ENCODE measurements around the gene TTC39C.
A peak's percentile ranks its signal among the peaks of the same experiment; 100 is the strongest.

The TTC39C gene

DNA sequence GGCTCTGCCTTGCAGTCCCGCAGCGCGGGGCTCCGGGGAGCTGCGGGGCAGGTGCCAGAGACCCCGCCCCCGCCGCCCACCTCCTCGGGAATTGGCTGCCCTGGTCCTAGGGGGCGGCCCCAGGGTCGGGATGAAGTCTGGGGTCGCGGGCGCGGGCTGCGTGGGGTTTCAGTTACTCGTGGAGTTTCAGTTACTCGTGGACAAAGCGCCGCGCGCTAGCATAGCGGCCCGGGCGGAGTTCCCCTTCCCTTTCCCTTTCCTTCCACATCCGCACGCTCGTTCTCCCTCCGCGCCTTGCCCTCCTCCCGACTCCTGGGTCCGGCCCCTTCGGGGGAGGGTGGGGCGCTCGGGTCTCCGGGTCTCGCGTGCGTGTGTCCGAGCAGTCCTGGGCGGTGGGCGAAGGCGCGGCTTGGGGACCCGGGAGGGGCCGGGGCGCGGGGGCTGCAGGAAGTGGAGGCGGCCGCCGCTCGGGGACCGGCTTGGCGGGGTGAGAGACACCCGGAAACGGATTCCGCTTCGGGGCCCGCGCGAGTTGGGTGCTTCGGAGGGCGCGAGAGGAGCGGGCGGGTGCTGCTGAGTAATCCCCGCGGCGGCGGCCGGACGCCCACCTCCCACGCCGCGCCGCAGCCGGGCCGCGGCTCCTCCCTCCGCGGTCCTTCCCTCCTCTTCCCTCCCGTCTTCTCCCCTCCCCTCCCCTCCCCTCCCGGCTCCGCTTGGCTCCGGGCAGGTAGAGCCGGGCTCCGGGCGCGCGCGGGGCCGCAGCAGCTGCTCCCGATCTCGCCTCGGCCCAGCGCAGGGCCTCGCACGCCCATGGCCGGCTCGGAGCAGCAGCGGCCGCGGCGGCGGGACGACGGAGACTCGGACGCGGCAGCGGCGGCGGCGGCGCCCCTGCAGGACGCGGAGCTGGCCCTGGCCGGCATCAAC, at the start of gene TTC39C:
TTC39C (plus strand) TSS at position 693 of the 924 bp plus-strand sequence; CDS start at position 811, 118 bp downstream.
- H3K9ac ChIP-seq (ENCODE audit: low read depth in 1 of 2, low read length in 2 of 2): peak within 1 kb of the TSS; percentile 43 to 69
- H3K9me3 ChIP-seq (ENCODE audit: control insufficient read depth in 2 of 2, low read length in 2 of 2): no peaks in the 10 kb centered on the region
- H3K36me3 ChIP-seq (ENCODE audit: control insufficient read depth in 2 of 2, insufficient read depth in 2 of 2, low read length in 2 of 2): no peaks in the 10 kb centered on the region
- H3K27ac ChIP-seq (ENCODE audit: low read depth in 2 of 2, low read length in 2 of 2): peak within 1 kb of the TSS; percentile 61 to 69
- no peaks in the 10 kb centered on the region for H3K4me1 ChIP-seq (ENCODE audit: control insufficient read depth in 2 of 2, insufficient read depth in 2 of 2, low read length in 2 of 2)
- peak within 1 kb of the TSS; percentile 73 to 76 for H3K4me3 ChIP-seq (ENCODE audit: low read length in 2 of 2)
- no peaks in the 10 kb centered on the region for H3K27me3 ChIP-seq (ENCODE audit: control insufficient read depth in 2 of 2, insufficient read depth in 2 of 2, low read length in 2 of 2)

- no peaks in the 10 kb centered on the region for H3K9me3 ChIP-seq (ENCODE audit: control insufficient read depth in 2 of 2, low read length in 2 of 2)
- H3K9ac ChIP-seq (ENCODE audit: low read depth in 1 of 2, low read length in 2 of 2): no peak overlapping the region
- peaks cover 10 to 15% of the 10 kb centered on the region in 2 donors for H3K4me1 ChIP-seq (ENCODE audit: control insufficient read depth in 2 of 2, insufficient read depth in 2 of 2, low read length in 2 of 2)
- H3K4me3 ChIP-seq (ENCODE audit: low read length in 2 of 2): no peak overlapping the region
- no peaks in the 10 kb centered on the region for H3K27me3 ChIP-seq (ENCODE audit: control insufficient read depth in 2 of 2, insufficient read depth in 2 of 2, low read length in 2 of 2)
- H3K36me3 ChIP-seq (ENCODE audit: control insufficient read depth in 2 of 2, insufficient read depth in 2 of 2, low read length in 2 of 2): no peaks in the 10 kb centered on the region
- no peak overlapping the region for H3K27ac ChIP-seq (ENCODE audit: low read depth in 2 of 2, low read length in 2 of 2)
These were observed 47.6 kb upstream of the TTC39C start for GRCh38 chr18:23966909-23967308.

DNA sequence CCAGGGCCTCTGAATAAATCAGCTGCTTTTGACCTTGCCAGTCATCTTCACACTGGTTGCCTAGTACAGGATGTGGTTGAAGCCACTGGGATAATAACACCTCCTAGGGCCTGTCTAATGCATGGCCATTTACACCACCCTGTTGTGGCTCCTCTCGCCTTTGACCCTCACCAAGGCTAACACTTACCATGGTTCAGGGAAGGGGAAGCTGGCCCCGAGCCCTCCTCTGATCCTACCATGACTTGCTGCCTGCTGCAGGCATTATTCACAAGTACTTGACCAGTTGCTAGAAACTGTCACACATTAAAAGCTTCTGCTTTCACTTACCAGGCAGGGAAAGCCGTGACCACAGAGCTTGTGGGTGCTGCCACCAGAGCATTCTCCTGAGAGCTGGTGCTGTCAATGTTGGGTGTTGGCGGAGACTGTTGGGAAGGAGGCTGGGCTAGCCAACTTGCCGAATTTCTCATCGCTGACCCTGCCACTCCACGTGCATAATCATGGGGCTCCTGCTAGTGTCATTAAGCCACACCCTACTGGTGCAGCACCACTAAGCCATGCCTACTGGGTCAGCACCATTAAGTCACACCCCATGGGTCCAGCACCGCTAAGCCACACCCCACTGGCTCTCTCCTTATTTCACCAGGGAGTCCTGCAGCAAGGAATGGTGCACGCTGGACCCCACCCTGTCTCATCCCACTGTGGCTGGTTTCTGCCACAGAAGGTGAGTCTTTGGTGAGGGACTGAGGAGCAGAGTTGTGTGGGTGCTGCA, 47.0 kb upstream of the TTC39C start:
- no peaks in the 10 kb centered on the region for H3K9me3 ChIP-seq (ENCODE audit: control insufficient read depth in 2 of 2, low read length in 2 of 2)
- no peak overlapping the region for H3K27ac ChIP-seq (ENCODE audit: low read depth in 2 of 2, low read length in 2 of 2)
- H3K9ac ChIP-seq (ENCODE audit: low read depth in 1 of 2, low read length in 2 of 2): no peak overlapping the region
- no peaks in the 10 kb centered on the region for H3K27me3 ChIP-seq (ENCODE audit: control insufficient read depth in 2 of 2, insufficient read depth in 2 of 2, low read length in 2 of 2)
- no peaks in the 10 kb centered on the region for H3K36me3 ChIP-seq (ENCODE audit: control insufficient read depth in 2 of 2, insufficient read depth in 2 of 2, low read length in 2 of 2)
- H3K4me1 ChIP-seq (ENCODE audit: control insufficient read depth in 2 of 2, insufficient read depth in 2 of 2, low read length in 2 of 2): peaks cover 10 to 15% of the 10 kb centered on the region in 2 donors
- no peak overlapping the region for H3K4me3 ChIP-seq (ENCODE audit: low read length in 2 of 2)

DNA sequence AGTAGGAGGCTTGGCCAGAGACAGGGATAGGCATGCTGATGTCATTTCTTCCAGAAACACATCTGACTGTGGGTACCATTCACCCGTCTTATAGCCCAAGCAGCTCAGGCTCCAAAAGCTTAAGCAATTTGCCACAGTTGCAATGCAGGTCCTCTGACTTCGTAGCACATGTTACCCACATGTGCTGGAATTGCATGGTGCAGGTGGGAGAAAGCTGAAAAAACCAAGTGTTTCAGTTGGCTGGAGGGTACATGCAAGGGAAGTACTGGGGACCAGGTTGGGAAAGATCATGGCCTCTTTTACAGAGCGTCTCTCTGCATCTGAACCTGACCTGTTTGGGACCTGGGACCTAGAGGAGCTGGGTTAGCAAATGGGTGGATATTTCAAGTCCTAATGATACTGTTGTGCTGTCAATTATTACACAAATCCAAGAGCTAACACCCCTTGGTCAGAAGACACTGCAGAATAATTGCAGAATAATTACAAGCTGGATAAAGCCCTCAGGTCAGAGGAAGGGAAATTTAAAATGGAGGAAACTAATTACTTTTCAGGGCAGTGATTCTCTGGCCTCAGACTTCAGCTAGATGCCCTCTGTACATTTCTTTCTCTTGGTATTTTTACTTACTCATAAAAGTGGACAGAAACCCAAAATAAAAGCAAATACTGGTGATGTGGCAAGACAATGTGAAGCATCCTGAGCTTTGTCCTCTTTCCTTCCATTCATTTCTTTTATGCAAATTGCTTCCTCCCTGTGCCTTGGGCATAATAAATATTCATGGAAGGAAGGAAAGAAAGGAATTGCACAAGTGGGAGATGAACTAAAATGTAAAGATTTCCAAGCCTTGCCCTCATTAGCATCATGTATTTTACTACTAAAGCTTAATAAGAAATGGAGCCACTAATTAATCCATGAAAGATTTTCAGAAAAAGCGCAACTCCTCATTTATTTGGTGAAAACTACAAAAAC, 45.6 kb upstream of the TTC39C start:
- Histone ChIP-seq H3K4me3 (ENCODE audit: low read length in 2 of 2) (no peak overlapping the region), H3K4me1 (ENCODE audit: control insufficient read depth in 2 of 2, insufficient read depth in 2 of 2, low read length in 2 of 2) (peaks cover 10 to 15% of the 10 kb centered on the region in 2 donors), H3K9me3 (ENCODE audit: control insufficient read depth in 2 of 2, low read length in 2 of 2) (no peaks in the 10 kb centered on the region), H3K27me3 (ENCODE audit: control insufficient read depth in 2 of 2, insufficient read depth in 2 of 2, low read length in 2 of 2) (no peaks in the 10 kb centered on the region), H3K36me3 (ENCODE audit: control insufficient read depth in 2 of 2, insufficient read depth in 2 of 2, low read length in 2 of 2) (no peaks in the 10 kb centered on the region), H3K9ac (ENCODE audit: low read depth in 1 of 2, low read length in 2 of 2) (no peak overlapping the region), H3K27ac (ENCODE audit: low read depth in 2 of 2, low read length in 2 of 2) (no peak overlapping the region)

DNA sequence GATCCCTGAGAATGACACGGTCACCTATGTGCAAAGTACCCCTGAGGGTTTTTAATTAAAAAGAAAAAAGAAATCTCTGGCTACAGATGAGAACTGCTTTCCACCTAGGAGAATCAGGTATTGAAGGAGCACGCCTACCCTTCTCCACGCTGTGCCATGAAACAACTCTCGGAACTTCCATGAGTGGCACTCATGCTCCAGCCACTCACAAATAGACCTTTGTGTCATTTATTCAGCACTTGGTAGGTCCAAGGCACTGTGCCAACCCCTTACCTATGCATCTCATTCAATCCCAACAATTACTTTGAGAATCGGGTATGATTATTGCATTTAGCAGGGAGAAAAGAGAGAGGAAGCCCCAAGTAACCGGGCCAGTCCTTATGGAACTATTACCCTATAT, 44.9 kb upstream of the TTC39C start:
- Histone ChIP-seq H3K36me3 (ENCODE audit: control insufficient read depth in 2 of 2, insufficient read depth in 2 of 2, low read length in 2 of 2) (no peaks in the 10 kb centered on the region), H3K4me1 (ENCODE audit: control insufficient read depth in 2 of 2, insufficient read depth in 2 of 2, low read length in 2 of 2) (peaks cover 6 to 15% of the 10 kb centered on the region in 2 donors), H3K9ac (ENCODE audit: low read depth in 1 of 2, low read length in 2 of 2) (no peak overlapping the region), H3K27ac (ENCODE audit: low read depth in 2 of 2, low read length in 2 of 2) (no peak overlapping the region), H3K4me3 (ENCODE audit: low read length in 2 of 2) (no peak overlapping the region), H3K9me3 (ENCODE audit: control insufficient read depth in 2 of 2, low read length in 2 of 2) (no peaks in the 10 kb centered on the region), H3K27me3 (ENCODE audit: control insufficient read depth in 2 of 2, insufficient read depth in 2 of 2, low read length in 2 of 2) (no peaks in the 10 kb centered on the region)

- Histone ChIP-seq H3K4me1 (ENCODE audit: control insufficient read depth in 2 of 2, insufficient read depth in 2 of 2, low read length in 2 of 2) (peaks cover 3 to 13% of the 10 kb centered on the region in 2 donors), H3K27ac (ENCODE audit: low read depth in 2 of 2, low read length in 2 of 2) (peak overlapping the region in 1 of 2 donors; percentile 5), H3K36me3 (ENCODE audit: control insufficient read depth in 2 of 2, insufficient read depth in 2 of 2, low read length in 2 of 2) (no peaks in the 10 kb centered on the region), H3K4me3 (ENCODE audit: low read length in 2 of 2) (no peak overlapping the region), H3K27me3 (ENCODE audit: control insufficient read depth in 2 of 2, insufficient read depth in 2 of 2, low read length in 2 of 2) (no peaks in the 10 kb centered on the region), H3K9me3 (ENCODE audit: control insufficient read depth in 2 of 2, low read length in 2 of 2) (no peaks in the 10 kb centered on the region), H3K9ac (ENCODE audit: low read depth in 1 of 2, low read length in 2 of 2) (no peak overlapping the region)
These were observed 44.1 kb upstream of the TTC39C start for GRCh38 chr18:23970161-23971096.

- Histone ChIP-seq H3K36me3 (ENCODE audit: control insufficient read depth in 2 of 2, insufficient read depth in 2 of 2, low read length in 2 of 2) (no peaks in the 10 kb centered on the region), H3K27ac (ENCODE audit: low read depth in 2 of 2, low read length in 2 of 2) (peak overlapping the region in 1 of 2 donors; percentile 1), H3K9me3 (ENCODE audit: control insufficient read depth in 2 of 2, low read length in 2 of 2) (no peaks in the 10 kb centered on the region), H3K4me1 (ENCODE audit: control insufficient read depth in 2 of 2, insufficient read depth in 2 of 2, low read length in 2 of 2) (peaks cover 0 to 7% of the 10 kb centered on the region in 2 donors), H3K9ac (ENCODE audit: low read depth in 1 of 2, low read length in 2 of 2) (no peak overlapping the region), H3K27me3 (ENCODE audit: control insufficient read depth in 2 of 2, insufficient read depth in 2 of 2, low read length in 2 of 2) (no peaks in the 10 kb centered on the region), H3K4me3 (ENCODE audit: low read length in 2 of 2) (no peak overlapping the region)
These were observed 43.5 kb upstream of the TTC39C start for GRCh38 chr18:23971097-23971440.

DNA sequence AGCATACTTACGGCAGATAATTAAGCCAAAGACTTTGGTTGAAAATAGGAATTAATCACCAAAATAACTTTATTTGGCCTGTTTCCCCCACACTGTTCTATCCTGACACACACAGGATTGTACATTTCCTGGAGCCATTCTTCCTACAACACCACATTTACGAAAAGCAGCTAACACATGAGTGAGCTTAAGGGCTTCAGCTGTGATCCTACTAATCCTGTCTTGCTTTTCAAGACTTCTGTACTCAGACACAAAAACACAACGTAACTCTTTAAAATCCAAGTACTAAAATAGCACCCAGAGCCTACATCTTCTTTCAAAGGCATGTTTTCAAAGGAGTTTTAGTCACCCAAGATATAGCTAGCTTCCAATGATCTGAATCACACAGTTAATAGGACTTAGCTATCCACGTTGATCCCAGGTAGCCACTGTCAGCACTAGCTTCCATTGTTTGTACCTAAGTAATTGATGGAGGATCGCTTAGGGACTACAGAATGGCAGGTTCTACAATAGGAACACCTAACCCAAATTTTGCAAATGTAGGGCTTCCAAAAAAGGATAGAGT, 42.8 kb upstream of the TTC39C start:
- no peaks in the 10 kb centered on the region for H3K36me3 ChIP-seq (ENCODE audit: control insufficient read depth in 2 of 2, insufficient read depth in 2 of 2, low read length in 2 of 2)
- H3K27ac ChIP-seq (ENCODE audit: low read depth in 2 of 2, low read length in 2 of 2): no peak overlapping the region
- H3K9me3 ChIP-seq (ENCODE audit: control insufficient read depth in 2 of 2, low read length in 2 of 2): no peaks in the 10 kb centered on the region
- H3K9ac ChIP-seq (ENCODE audit: low read depth in 1 of 2, low read length in 2 of 2): no peak overlapping the region
- no peak overlapping the region for H3K4me3 ChIP-seq (ENCODE audit: low read length in 2 of 2)
- no peaks in the 10 kb centered on the region for H3K27me3 ChIP-seq (ENCODE audit: control insufficient read depth in 2 of 2, insufficient read depth in 2 of 2, low read length in 2 of 2)
- peaks cover 0 to 7% of the 10 kb centered on the region in 2 donors for H3K4me1 ChIP-seq (ENCODE audit: control insufficient read depth in 2 of 2, insufficient read depth in 2 of 2, low read length in 2 of 2)

- H3K36me3 ChIP-seq (ENCODE audit: control insufficient read depth in 2 of 2, insufficient read depth in 2 of 2, low read length in 2 of 2): no peaks in the 10 kb centered on the region
- H3K4me3 ChIP-seq (ENCODE audit: low read length in 2 of 2): no peak overlapping the region
These were observed 42.1 kb upstream of the TTC39C start for GRCh38 chr18:23972453-23972852.

More at GRCh38 chr18:23972453-23972852, 42.1 kb upstream of the TTC39C start:
- Histone ChIP-seq H3K27me3 (ENCODE audit: control insufficient read depth in 2 of 2, insufficient read depth in 2 of 2, low read length in 2 of 2) (no peaks in the 10 kb centered on the region), H3K9me3 (ENCODE audit: control insufficient read depth in 2 of 2, low read length in 2 of 2) (no peaks in the 10 kb centered on the region), H3K9ac (ENCODE audit: low read depth in 1 of 2, low read length in 2 of 2) (no peak overlapping the region), H3K4me1 (ENCODE audit: control insufficient read depth in 2 of 2, insufficient read depth in 2 of 2, low read length in 2 of 2) (peaks cover 0 to 3% of the 10 kb centered on the region in 2 donors), H3K27ac (ENCODE audit: low read depth in 2 of 2, low read length in 2 of 2) (no peak overlapping the region)

Measured in mucosa of rectum (tissue), 2 donors.